KOPT-K1 (cell line): ENCODE measurements around the gene MYO1B.

ENCODE experiments used
- H3K27ac ChIP-seq: fragments of 200-600 bp; sonication (generic); 2 replicates; pipeline ENCODE4 v1.5.1; 2016; ENCODE audit warnings: antibody characterized with exemption, mild to moderate bottlenecking, low read depth, low read length; ENCODE audit not compliant: poor library complexity, severe bottlenecking
- H3K36me3 ChIP-seq: fragments of 200-600 bp; sonication (generic); 2 replicates; pipeline ENCODE4 v1.5.1; 2017; ENCODE audit warnings: antibody characterized with exemption, mild to moderate bottlenecking, low read length, moderate library complexity; ENCODE audit not compliant: insufficient read depth
- H3K9me3 ChIP-seq: fragments of 200-600 bp; sonication (generic); 2 replicates; pipeline ENCODE4 v1.5.1; 2017; ENCODE audit warnings: antibody characterized with exemption, low read length, mild to moderate bottlenecking; ENCODE audit not compliant: insufficient read depth, poor library complexity, severe bottlenecking

Gene MYO1B

DNA sequence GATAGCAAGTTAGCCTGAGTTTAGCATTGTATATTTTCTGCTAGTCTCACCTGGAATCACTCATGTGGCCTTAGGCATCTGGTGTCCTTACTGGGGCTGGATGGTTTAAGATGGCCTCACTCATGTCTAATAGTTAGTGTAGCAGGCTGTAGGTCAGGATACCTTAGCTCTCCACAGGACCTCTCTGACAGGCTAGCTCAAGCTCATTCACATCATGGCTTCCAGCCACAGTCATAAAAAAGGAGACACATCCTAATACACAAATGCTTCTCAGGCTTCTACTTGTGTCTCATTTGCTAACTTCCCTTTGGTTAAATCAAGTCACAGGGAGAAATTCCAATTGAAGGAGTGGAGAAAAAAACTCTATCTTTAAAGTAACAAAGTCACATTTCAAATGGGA lies 47.7 kb downstream of the MYO1B start:
- Histone ChIP-seq H3K27ac (no peak overlapping the region), H3K9me3 (no peaks in the 10 kb centered on the region), H3K36me3 (no peaks in the 10 kb centered on the region)

DNA sequence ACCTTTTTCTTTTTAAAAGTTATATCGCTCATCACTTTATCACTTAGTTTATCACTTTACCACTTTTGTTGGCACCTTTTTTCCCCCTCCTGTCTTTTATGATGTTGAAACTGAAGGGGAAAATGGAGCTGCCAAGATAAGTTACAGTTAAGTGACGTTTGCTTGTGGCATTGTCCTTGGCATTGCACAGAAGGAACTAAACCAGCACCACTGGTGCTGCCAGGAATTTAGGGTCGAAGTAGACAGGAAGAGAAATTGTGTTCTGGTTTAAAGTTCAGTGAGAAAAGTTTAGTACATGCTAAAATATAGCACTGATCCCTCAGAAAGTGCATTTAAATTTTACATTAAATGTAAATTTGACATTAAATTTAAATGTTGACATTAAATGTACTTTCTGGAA lies 49.9 kb downstream of the MYO1B start:
- no peaks in the 10 kb centered on the region for H3K36me3 ChIP-seq
- no peaks in the 10 kb centered on the region for H3K9me3 ChIP-seq
- no peak overlapping the region for H3K27ac ChIP-seq

DNA sequence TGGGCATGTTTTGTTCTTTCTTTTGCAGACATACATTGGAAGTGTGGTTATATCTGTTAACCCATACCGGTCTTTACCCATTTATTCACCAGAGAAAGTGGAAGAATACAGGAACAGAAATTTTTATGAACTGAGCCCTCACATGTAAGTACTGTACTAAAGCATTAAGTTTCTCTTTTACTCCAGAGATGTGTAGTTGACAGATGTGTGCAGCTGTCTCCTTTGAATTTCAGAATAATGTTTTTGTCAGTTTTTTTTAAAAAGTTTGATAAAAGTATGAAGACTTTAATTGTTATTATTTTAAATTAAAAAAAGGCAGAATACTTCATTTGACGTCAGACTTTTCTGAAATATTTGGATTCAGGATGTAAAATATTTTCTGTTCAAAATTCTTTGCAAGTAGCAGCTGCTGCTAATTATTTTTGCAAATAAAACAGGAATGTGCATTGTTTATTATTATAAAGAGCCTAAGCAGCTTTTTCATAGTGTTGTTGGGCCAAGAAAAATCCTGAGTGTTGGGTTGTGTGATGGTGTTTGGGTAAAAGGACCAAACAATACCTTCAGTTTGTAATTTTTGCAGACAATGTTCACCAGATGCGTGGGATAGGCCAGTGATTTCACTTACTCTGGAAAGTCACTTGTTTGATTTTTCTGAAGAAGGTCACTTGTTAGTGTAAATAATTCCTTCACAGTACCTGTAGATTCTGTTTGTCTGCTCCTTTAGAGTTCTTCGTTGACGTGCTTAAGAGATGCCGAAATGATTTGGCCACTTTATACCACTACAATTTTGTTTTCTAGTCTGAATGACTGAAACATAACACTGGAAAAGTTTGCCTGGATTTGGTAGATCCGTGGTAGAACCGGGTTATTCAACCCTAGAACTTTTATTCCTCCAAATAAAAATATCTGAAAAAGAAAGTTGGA lies 51.1 kb downstream of the MYO1B start:
- H3K9me3 ChIP-seq: no peaks in the 10 kb centered on the region
- no peaks in the 10 kb centered on the region for H3K36me3 ChIP-seq
- H3K27ac ChIP-seq: no peak overlapping the region

GRCh38 chr2:191297033-191297432 lies 51.8 kb downstream of the MYO1B start:
- Histone ChIP-seq H3K27ac (no peak overlapping the region), H3K36me3 (no peaks in the 10 kb centered on the region), H3K9me3 (no peaks in the 10 kb centered on the region)

- no peak overlapping the region for H3K27ac ChIP-seq
- H3K36me3 ChIP-seq: no peaks in the 10 kb centered on the region
- no peaks in the 10 kb centered on the region for H3K9me3 ChIP-seq
Observed at GRCh38 chr2:191298306-191298705, 53.1 kb downstream of the MYO1B start.

GRCh38 chr2:191299010-191299409 lies 53.8 kb downstream of the MYO1B start:
- H3K9me3 ChIP-seq: no peaks in the 10 kb centered on the region
- H3K27ac ChIP-seq: no peak overlapping the region
- H3K36me3 ChIP-seq: no peaks in the 10 kb centered on the region

- no peak overlapping the region for H3K27ac ChIP-seq
- no peaks in the 10 kb centered on the region for H3K36me3 ChIP-seq
- no peaks in the 10 kb centered on the region for H3K9me3 ChIP-seq
Observed at GRCh38 chr2:191299866-191300265, 54.7 kb downstream of the MYO1B start.

DNA sequence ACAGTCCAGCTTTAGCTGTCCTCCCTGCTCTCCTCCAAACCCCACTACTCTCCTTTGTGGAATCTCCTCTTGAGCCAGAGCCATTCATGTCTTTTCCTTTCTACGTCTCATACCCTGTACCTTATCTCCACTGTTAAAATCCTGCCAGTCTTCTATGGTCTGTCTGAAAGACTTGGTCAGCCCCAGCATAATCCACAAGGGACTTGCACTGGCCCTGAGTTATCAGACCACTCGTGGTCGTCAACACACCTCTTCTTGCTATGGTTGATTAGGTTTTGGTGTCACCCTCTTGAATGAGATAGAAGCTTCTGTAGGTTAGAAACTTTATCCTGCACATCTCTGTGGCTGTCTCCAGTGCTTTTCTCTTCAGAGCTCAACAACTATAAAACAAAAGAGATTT lies 56.8 kb downstream of the MYO1B start:
- Histone ChIP-seq H3K27ac (no peak overlapping the region), H3K9me3 (no peaks in the 10 kb centered on the region), H3K36me3 (no peaks in the 10 kb centered on the region)

- H3K36me3 ChIP-seq: no peaks in the 10 kb centered on the region
- H3K27ac ChIP-seq: no peak overlapping the region
- H3K9me3 ChIP-seq: no peaks in the 10 kb centered on the region
Observed at GRCh38 chr2:191302459-191303139, 57.4 kb downstream of the MYO1B start.

DNA sequence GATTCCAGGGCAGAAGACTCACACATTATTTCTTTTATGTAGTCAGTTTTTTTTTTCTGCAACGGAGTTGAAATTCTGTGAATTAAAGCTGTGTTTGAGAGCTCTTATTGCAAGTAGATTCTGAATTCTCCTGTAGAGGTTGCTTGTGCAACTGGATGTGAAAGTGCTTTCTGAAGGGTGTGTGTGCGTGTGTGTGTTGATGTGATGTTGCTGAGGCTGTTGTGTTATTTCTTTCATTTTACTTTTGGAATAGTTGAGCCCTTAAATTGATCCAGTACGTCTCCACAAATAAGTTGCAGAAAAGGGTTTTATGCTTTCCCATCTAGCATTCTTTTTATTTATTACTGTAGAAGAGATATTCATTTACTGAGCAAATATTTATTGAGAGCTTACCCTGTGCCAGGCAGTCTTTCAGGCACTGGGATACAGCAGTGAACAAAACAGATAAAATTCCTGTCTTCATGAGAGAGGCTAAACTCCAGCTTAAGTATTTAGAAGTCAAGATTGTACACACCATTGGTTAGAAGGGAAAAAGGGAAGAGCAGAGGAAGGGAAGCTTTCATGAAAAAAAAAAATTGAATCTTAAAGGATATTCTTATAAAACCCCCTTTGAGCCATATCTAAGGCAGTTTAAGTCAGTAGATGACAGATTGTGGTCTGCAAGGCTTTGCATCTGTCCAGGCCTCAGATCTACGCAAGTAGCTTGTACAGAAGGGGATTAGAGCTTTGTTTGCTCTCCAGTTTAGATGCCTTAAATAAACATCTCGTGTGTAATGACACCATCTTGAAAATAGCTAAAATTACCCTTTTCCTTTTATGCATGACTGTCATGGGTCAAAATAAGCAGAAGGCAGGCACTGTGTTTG lies 58.2 kb downstream of the MYO1B start:
- Histone ChIP-seq H3K36me3 (no peaks in the 10 kb centered on the region), H3K27ac (no peak overlapping the region), H3K9me3 (no peaks in the 10 kb centered on the region)

- Histone ChIP-seq H3K27ac (no peak overlapping the region), H3K9me3 (no peaks in the 10 kb centered on the region), H3K36me3 (no peaks in the 10 kb centered on the region)
Observed at GRCh38 chr2:191304939-191305875, 60.0 kb downstream of the MYO1B start.

- H3K27ac ChIP-seq: no peak overlapping the region
- H3K9me3 ChIP-seq: no peaks in the 10 kb centered on the region
- H3K36me3 ChIP-seq: no peaks in the 10 kb centered on the region
Observed at GRCh38 chr2:191308026-191308425, 62.8 kb downstream of the MYO1B start.

GRCh38 chr2:191311156-191311555 lies 66.0 kb downstream of the MYO1B start:
- Histone ChIP-seq H3K36me3 (no peaks in the 10 kb centered on the region), H3K9me3 (no peaks in the 10 kb centered on the region), H3K27ac (no peak overlapping the region)

GRCh38 chr2:191311627-191312026 lies 66.4 kb downstream of the MYO1B start:
- no peak overlapping the region for H3K27ac ChIP-seq

More at GRCh38 chr2:191311627-191312026, 66.4 kb downstream of the MYO1B start:
- no peaks in the 10 kb centered on the region for H3K36me3 ChIP-seq
- no peaks in the 10 kb centered on the region for H3K9me3 ChIP-seq
